Breast epithelium (tissue), 4 donors: Measurements from ENCODE around the gene PPP1R12B. TPM values are rescaled to one million over a fixed set of nuclear protein-coding genes. Genes with fewer than 3 reads are reported as not detected.

Experiments
- DNase-seq, 2 donors: peaks; one replicate each; pipeline ENCODE4 v3.0.0-alpha.2; 2019; ENCODE audit warnings: low spot score in 2 of 2
- H3K27ac ChIP-seq, 2 donors: fragments of 200-600 bp; sonication (generic) in 1 of 2; one replicate each; pipeline ENCODE4 v1.5.1; 2016 to 2019; ENCODE audit warnings: mild to moderate bottlenecking in 1 of 2
- H3K27me3 ChIP-seq, 2 donors: fragments of 200-600 bp; sonication (generic) in 1 of 2; one replicate each; pipeline versions ENCODE4 v1.5.1 to v1.6.0; 2017 to 2019; ENCODE audit warnings: control low read depth in 1 of 2, mild to moderate bottlenecking in 1 of 2
- H3K36me3 ChIP-seq: fragments of 200-600 bp; one replicate; pipeline ENCODE4 v1.5.1; 2019
- H3K4me1 ChIP-seq, 2 donors: fragments of 200-600 bp; sonication (generic); one replicate each; pipeline ENCODE4 v1.5.1; 2016 to 2019; ENCODE audit warnings: control low read depth in 1 of 2
- H3K4me3 ChIP-seq, 3 donors: fragments of 200-600 bp; sonication (generic); 1 replicate in 2 of 3; 2 replicates in 1 of 3; pipeline ENCODE4 v1.5.1; 2016 to 2019; ENCODE audit warnings: mild to moderate bottlenecking in 3 of 3, moderate library complexity in 2 of 3
- H3K9me3 ChIP-seq, 2 donors: fragments of 200-600 bp; sonication (generic) in 1 of 2; one replicate each; pipeline ENCODE4 v1.5.1; 2016 to 2019; ENCODE audit warnings: control low read depth in 1 of 2
- CTCF ChIP-seq, 3 donors: fragments of 450-650 bp; IDR thresholded peaks; one replicate each; pipeline ENCODE4 v1.5.1; 2016 to 2017; ENCODE audit warnings: antibody characterized with exemption in 3 of 3, mild to moderate bottlenecking in 3 of 3, moderate library complexity in 3 of 3
- POLR2A ChIP-seq: fragments of 450-650 bp; IDR thresholded peaks from one replicate; pipeline ENCODE4 v1.6.1; 2016; ENCODE audit warnings: antibody characterized with exemption, mild to moderate bottlenecking, moderate library complexity
- POLR2AphosphoS5 ChIP-seq, 3 donors: sonication (generic); formaldehyde crosslinking; IDR thresholded peaks; one replicate each; pipeline ENCODE4 v1.6.1; 2017; ENCODE audit warnings: antibody characterized with exemption in 3 of 3
- intact Hi-C: fragments of 100-400 bp; cut with DNase I; formaldehyde crosslinking; loops from one replicate; pipeline ENCODE4 v1.15.1; 2023; ENCODE audit warnings: low total_unique reads
- total RNA-seq, 3 donors: library from RNA; depleted of rRNA; stranded (reverse); fragments of >200 nt; gene quantifications; one replicate each; pipeline ENCODE4 v1.1.0, GENCODE V29; 2016

Gene PPP1R12B
- total RNA-seq: 100 to 1,000 TPM in 1 of 3 donors, 10 to 100 TPM in 2; 76.4 to 123 (median 90.7) TPM

- Histone ChIP-seq H3K4me1 (no peaks in the 10 kb centered on the region), H3K36me3 (no peaks in the 10 kb centered on the region), H3K27me3 (no peaks in the 10 kb centered on the region), H3K9me3 (no peaks in the 10 kb centered on the region), H3K4me3 (peak within 1 kb of the TSS; percentile 82 to 91 (median 90)), H3K27ac (peak within 1 kb of the TSS; percentile 89)
- peak; percentile 97 to 99 for DNase-seq
- TF ChIP-seq POLR2AphosphoS5 (IDR thresholded peaks at IDR 0.05): peak; percentile 76 to 88 (median 82)
- TF ChIP-seq POLR2A: no peak
- intact Hi-C loops: no loop called here
These were observed at the start of gene PPP1R12B for GRCh38 chr1:202348509-202349205. Gene PPP1R12B, plus strand, starts transcription at chr1:202348699. Its CDS starts 153 bp downstream, at chr1:202348852.

GRCh38 chr1:202302166-202302565 lies 46.3 kb upstream of the PPP1R12B start:
- intact Hi-C loops: no loop called here
- Histone ChIP-seq H3K27ac (no peak overlapping the region), H3K4me3 (no peak overlapping the region), H3K9me3 (no peaks in the 10 kb centered on the region), H3K4me1 (no peaks in the 10 kb centered on the region), H3K27me3 (no peaks in the 10 kb centered on the region), H3K36me3 (no peaks in the 10 kb centered on the region)
- no peak for TF ChIP-seq CTCF (IDR thresholded peaks at IDR 0.05)
- TF ChIP-seq POLR2AphosphoS5 (IDR thresholded peaks at IDR 0.05): no peak
- no peak for TF ChIP-seq POLR2A
- no peak for DNase-seq

DNA sequence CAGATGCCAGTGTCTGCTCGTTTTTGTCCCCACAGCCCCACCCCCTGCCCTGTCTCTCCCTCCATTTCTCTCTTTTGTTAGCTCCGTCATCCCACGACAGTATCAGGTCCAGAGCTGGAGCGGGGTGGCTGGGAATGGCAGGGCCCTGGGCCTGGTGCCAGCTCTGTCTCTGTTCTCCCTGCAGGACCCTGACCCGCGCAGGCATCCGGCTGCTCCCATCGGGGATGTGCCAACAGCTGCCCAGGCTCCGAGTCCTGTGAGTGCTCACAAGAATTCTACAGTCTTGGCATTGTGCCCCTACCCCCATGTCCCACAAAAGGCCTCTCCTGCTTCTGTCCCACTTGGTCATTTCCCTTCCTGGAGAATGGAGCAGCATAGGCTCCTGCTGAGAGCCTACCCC lies 44.1 kb upstream of the PPP1R12B start:
- H3K27ac ChIP-seq: no peak overlapping the region
- no peak for DNase-seq
- intact Hi-C loops: no loop called here

DNA sequence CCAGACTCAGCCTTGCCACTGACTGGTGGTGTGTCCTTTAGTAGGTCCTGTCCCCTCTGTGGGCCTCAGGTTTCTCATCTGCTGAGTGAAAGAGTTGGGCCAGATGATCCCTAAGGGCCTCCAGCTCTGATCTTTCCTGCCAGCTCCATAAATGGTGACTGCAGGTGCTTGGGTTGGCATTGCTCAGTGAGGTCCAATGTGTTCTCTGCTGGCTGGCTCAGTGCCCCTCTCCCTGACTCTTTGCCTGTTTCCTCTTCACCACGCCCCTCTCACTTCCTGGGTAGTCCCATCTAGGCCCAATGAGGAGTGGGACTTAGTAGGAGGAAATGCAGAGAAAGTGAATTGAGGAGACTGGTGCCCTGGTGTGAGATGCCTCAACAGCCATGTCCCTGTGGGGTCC lies 43.3 kb upstream of the PPP1R12B start:
- no peak for DNase-seq
- intact Hi-C loops: loop anchor here (5.0 kb wide), 1 partner anchor 118 kb away; no protein-coding TSS in a partner anchor
- Histone ChIP-seq H3K4me1 (no peaks in the 10 kb centered on the region), H3K27ac (no peak overlapping the region), H3K9me3 (no peaks in the 10 kb centered on the region), H3K27me3 (no peaks in the 10 kb centered on the region), H3K36me3 (no peaks in the 10 kb centered on the region), H3K4me3 (no peak overlapping the region)
- no peak for TF ChIP-seq POLR2AphosphoS5 (IDR thresholded peaks at IDR 0.05)
- TF ChIP-seq POLR2A: no peak
- no peak for TF ChIP-seq CTCF (IDR thresholded peaks at IDR 0.05)

More for the DNA sequence above, 44.1 kb upstream of the PPP1R12B start:
- H3K9me3 ChIP-seq: no peaks in the 10 kb centered on the region
- no peaks in the 10 kb centered on the region for H3K36me3 ChIP-seq
- H3K4me3 ChIP-seq: no peak overlapping the region
- no peaks in the 10 kb centered on the region for H3K4me1 ChIP-seq
- no peak for TF ChIP-seq POLR2A
- H3K27me3 ChIP-seq: no peaks in the 10 kb centered on the region

GRCh38 chr1:202306535-202307345 lies 41.8 kb upstream of the PPP1R12B start:
- Histone ChIP-seq H3K27ac (no peak overlapping the region), H3K9me3 (no peaks in the 10 kb centered on the region)
- intact Hi-C loops: loop anchor here (5.0 kb wide), 1 partner anchor 119 kb away; no protein-coding TSS in a partner anchor

More at GRCh38 chr1:202306535-202307345, 41.8 kb upstream of the PPP1R12B start:
- TF ChIP-seq POLR2A (no peak), POLR2AphosphoS5 (IDR thresholded peaks at IDR 0.05) (no peak), CTCF (IDR thresholded peaks at IDR 0.05) (no peak)
- DNase-seq: no peak
- no peaks in the 10 kb centered on the region for H3K27me3 ChIP-seq
- peaks cover 0 to under 1% of the 10 kb centered on the region in 2 donors for H3K4me1 ChIP-seq
- no peaks in the 10 kb centered on the region for H3K36me3 ChIP-seq
- H3K4me3 ChIP-seq: no peak overlapping the region
